Stimulated activated CD4-positive, alpha-beta T cell treated with anti-CD3 and anti-CD28 coated beads, TNF-alpha, amount 100 ng/mL, for 24 hours (primary cell): Measurements from ENCODE around the gene FBXL13.

ENCODE experiments used
- DNase-seq, 3 experiments: peaks; one replicate each; pipeline ENCODE4 v3.0.0-alpha.2; 2020; ENCODE audit warnings: low read depth in 3 of 3

The FBXL13 gene

DNA sequence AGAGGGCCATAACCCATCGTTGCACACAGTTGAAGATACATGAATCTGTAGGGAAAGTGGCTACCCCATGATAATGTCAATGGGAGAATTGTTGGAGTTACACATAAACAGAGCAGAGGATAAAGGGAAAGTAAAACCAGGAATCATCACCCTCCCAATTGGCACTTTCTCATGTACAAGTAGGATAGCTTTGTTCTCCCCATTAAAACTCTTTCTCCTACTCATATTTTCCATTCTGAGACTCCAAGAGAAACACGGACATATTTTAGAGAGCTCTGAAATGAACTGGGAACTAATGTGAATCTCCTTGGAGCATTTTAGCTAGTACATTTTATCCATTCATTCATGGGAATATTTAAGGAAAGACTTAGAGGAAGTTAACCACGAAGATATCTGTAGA is 179.0 kb downstream of the FBXL13 start:
- DNase-seq: no peak

DNA sequence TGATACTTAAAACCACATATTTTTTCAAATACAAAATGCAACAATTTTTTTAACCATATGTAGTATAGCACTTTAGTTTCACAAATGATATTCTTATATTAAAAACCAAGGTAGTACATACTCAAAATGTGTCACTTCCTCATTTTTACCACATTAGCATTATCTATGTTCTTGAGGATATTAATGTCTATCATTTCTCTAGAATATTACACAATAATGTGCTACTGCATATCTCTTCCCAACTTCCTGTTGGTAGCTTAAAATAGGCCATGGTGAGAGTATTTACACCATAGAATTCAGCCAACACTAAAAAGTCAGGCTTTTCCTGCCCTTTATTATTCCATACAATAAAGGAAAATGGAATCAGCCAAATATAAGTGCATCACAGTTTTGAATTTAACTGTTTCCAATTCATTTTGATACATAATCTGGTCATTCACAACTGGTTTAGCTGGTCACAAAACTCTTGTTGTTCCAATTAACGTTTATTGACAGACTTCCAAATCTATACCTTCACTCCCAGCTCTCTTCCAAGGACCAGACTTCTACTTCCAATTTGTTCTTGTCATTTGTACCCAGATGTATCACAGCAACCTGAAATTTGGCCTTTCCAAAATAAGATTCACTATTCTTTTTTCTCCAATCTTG is 181.8 kb downstream of the FBXL13 start:
- DNase-seq: no peak

DNA sequence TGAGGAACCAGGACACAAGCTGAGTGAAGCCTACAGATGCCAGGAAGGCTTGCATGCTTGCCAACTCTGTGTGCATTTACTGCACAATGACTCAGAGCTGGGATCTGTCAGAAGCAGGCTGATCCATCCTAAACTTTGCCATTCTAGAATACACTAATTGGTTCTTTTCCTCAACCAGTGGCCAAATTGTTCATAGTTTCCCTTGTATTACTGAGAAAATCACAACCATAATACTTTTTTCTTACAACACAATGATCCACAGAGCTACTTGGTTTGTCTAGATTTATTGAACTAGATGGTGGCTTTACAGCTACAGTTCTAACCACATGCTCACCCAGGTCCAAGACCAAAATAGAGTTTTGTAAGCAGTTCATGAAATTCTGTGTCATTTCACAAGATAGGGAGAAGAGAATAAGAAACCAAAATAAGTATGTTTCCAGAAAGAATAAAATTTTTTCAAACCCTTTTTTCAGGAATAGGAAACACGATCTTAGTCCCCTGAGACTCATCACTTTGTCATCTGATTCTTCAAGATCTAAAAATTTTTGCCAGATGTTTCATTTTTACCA is 182.8 kb downstream of the FBXL13 start:
- no peak for DNase-seq

DNA sequence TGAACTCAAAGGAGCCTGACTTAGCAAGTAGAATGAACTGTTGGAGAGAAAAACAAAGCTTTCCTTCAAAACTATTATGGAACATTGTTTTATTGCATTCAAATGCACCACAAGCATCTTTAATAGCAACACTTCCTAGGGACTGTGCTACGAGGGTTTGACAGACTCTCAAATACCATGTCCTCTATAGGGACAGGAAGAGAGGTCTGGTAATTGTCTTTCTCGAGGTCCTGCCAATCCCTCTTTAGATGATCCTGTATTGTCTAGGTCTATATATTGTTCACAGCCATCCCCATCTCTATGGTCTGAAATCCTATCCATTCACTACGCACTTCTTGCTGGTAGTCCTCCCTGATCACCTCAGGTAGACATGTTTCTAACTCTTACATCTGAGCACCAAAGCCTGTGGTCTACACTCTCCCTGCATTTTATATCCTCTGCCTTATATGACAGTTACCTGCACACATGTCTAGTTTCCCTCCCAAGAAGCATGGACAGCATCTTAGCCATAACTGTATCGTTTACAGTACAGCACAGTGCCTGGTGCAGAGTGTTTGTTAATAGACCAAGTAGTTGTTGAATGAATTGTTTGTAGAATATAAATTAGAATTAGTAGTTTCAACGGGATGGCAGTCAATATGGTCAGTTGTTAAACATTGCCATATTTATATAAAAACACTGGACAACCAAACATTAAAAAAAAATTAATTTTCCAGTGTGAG is 183.5 kb downstream of the FBXL13 start:
- no peak for DNase-seq

DNA sequence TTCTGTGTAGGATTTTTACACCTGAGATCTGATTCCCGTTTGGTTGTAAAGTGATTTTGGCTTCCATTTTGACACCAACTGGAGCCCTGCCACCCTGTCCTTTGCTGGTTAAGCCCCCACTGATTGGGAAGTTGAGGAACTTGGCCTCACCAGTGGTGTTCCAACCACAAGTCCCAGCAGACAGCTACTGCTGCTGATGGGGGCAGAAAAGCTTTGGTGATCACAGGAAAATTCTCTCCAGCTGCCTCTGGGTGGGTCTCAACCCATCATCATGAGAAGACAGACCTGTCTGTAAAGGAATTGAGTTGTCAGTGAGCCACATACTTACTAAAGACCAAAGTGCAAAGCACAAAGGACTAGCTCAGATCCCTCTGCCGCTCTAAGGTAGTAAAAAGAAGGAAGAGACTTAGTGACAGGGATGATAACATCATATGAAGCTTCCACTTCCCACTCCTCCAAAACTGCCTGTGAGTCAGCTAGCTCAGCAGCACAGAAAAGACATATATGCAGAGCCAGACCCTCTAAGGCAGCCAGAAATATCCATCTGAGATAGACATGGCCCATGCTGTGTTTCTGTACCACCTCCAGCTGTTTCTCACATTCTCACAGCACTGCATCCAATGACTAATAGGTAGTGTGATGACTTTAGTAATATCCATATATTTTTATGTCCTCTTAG is 184.2 kb downstream of the FBXL13 start:
- DNase-seq: no peak

DNA sequence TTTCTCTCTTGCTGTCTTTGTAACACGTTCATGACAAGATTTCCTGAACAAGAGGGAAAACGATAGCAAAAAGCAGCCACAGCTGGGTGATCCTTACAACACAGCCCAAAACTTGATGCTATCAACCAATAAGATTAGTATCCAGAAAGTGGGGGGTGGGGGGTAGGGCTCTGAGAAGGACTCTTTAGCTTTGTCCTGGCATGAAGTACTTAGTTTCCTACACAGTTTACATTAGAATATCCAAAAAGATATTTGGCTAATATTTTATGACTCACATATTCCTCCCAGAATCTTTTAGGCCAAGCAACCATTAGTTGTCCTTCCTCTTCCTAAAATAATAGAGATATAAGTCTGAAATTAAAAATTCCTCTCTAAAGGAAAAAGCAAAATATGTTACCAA is 184.7 kb downstream of the FBXL13 start:
- no peak for DNase-seq

DNA sequence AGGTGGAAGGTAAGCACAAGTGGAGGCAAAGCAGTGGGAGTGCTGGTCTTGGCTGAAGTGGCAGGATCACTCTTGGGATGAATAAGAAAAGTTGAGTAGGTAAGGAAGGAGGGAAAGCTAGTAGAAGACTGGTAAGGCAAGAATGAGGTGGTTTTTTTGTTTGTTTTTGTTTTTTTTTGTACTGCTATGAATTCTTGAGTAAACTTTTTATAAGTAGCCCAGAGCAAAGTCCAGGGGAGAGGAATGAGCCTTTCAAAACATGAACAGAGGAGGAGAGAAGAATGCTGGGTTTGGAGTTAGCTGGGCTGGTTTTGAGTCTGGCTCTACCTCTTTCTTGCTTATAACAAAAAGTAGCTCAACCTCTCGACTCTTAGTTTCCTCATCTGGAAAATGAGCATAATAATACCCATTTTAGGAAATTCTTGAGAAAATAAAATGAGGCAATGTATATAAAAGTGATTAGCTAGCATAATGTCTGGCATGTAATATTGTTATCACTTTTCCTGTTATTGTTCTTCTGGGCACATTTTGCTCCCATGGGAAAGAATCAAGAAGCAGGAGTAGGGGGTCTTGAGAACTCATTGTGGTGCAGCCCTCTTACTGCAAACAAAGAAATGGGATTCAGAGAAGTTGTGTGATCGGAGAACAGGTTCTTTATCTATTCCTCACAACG is 185.9 kb downstream of the FBXL13 start:
- DNase-seq: no peak

DNA sequence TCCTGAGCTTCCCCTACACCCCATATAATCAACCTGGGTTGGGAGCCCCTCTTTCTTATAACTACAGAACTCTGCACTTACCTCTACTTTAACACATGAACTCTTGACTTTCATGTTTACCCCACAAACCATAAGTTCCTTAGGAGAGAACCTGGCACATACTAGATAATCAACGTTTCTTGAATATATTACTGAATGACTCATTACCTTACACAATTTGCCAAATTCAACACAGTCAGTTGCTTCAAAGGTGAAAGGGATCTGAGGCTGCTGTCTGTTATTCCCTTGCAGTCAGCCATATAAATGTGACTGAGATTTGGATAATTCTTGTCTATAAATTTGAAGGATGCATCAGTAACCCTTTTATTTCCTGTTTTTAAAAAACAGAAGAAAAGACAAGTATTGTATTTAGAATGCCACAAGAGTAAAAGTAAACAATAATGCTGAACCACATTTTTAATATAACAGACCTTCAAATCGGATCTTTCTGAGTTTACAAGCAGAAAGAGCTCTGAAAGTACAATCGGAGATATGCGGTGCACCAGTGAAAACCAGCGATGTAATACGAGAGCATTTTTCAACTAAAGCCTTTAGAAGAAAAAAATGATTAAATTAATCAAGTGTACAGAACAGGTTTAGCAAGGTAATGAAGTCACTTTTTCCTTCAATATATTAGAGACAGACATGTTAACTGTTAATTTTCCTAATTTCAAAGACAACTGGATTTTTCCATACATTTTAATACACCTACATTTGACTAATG is 191.3 kb downstream of the FBXL13 start:
- no peak for DNase-seq

DNA sequence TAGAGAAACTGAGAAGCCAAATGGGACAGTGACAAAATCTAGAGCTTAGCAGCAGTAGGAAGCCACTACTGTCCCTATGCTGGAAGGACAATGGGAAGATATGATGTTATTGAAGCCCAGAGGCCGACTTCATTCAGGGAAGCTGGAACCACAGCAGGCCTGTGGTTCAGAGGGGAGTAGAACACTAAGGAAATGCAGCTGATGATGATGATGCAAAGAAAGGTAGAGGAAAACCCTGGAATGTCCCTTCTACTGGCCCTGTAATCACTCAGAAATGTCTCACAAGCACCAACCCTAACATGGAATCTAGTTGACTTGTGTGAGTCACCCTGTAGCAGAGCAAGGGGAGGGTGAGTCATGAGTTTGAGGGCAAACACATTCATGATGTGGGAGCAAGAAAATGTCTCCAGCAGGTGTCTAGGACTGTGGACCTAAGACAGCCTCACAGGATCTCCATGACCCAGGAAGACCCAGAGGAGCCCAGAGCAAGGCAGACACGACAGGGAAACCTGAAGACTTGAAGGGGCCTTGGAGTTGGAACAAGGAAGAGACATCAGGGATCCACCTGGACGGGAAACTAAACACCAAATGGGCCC is 198.8 kb downstream of the FBXL13 start:
- peak in 2 of 3 experiments; percentile 8 to 21 for DNase-seq

DNA sequence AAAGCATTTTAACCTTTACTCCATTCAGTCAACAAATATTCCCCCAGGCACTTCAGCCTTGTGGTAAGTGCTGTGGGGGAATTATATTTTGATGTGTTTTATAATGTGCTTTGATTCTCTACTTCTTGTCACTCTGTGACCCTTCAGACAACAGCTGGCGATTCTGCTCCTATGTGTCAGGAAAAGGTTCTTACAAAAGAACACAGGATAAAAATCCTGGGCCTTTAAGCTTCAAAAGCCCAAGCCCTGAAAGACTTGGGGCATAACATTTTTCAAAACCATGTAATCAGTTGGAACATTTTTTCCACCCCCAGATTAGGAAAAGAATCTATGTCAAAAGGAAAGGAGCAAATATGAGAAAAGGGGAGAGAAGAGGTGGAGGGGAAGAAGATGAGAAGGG is 199.6 kb downstream of the FBXL13 start:
- no peak for DNase-seq

DNA sequence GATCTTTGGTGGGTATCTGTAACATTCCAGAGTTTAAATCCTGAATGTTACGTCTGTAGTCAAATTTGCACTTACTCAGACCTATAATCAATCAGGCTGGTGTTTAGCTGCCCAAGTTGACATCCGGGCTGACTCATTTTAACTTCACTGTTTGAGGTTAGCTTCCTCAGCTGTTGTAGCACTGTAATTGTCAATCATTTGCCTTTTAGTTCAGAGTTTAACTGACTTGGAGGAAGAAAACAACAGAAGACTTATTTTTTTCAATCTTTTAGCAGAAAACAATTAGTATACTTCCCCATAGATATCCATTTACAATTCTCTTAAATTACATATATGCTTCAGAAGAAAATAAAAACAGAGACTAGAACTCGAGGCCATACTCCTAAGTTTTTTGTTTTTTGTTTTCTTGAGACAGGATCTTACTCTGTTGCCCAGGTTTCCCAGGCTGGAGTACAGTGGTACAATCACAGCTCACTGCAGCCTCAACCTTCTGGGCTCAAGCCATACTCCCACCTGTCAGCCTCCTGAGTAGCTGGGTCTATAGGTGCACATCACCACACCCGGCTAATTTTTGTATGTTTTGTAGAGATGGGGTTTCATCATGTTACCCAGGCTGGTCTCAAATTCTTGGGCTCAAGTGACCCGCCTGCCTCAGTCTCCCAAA is 200.3 kb downstream of the FBXL13 start:
- DNase-seq: no peak

DNA sequence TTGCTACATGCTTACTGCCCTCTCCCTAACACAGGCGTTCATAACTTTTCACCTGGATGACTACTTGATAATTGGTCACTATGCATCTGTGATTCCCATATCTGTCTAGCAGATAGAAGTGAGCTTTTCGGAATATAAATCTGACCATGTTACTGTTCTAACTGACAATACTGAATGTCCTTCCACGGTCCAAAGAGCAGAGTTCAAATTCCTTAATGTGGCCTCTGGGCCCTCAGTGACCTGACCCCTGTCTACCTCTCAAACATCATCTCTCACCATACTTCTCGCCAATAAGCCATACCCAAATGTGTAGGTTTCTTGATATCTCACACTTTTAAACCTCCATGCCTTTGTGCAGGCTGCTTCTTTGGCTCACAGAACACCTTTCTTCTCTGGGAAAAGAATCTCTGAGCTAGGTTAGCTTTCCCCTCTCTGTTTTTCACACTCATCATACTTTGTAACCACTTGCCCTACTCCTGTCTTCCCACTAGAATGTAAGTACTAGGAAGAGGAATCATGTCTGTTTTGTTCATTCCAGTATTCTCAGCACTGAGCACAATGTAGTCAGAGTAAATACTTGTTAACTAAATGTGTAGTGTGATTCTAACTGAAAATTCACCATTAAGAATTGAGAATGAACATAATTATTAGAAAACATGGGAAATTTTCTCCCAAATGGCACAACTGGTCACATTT is 201.0 kb downstream of the FBXL13 start:
- DNase-seq: no peak

DNA sequence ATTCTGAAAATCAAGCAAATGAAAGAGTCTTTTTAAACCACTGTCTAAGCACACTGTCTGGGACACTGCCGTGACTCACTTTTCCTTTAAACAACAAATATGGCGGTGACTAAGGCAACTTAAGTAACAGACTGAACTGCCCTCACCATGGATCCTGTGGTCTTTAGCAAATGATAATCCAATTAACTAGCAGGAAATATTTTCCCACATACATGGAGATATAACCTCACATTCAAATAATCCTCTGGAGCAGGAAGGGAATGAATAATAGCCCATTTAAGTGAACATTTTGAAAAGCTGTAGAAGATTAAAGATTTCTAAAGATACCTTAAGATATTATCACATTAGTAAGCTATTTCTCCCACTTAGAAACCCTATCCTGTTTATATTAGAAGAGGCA is 202.1 kb downstream of the FBXL13 start:
- DNase-seq: no peak

DNA sequence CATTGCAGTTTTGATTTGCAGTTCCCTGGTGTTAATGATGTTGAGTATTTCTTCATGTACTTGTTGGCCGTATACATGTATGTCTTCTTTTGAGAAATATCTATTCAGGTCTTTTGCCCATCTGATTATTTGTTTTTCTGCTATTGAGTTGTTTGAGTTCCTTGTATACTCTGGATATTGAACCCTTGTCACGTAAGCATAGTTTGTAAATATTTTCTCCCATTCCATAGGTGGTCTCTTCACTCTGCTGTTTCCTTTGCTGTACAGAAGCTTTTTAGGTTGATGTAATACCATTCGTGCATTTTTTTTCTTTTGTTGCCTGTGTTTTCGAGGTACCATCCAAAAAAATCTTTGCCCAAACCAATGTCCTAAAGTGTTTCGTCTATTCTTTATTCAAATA is 205.4 kb downstream of the FBXL13 start:
- no peak for DNase-seq

DNA sequence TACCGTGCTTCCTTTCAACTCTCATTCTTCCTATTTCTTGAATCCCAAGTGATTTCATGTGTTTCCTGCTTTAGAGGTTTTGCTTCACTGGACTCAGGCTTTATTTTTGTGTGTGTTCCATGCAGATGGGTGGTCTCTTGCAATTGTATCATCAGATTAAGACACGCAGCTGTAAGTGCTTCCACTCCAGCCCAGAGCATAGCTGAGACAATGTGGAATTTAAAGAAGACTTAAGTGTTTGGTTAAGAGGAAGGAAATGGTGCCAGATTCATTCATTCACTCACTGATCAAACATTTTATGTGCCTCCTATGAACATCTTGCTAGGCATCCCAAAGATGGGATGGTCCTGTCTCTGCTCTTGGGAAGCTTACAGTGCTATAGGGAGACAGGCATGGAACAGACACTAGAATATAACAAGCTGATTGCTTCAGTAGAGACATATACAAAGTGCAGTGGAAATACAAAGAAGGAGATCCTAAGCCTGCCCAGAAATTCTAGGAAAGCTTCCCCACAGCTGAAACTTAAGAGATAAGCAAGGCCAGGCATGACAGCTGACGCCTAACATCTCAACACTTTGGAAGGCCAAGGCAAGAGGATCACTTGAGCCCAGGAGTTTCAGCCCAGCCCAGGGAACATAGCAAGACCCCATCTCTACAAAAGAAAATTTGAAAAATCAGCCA is 207.9 kb downstream of the FBXL13 start:
- no peak for DNase-seq

DNA sequence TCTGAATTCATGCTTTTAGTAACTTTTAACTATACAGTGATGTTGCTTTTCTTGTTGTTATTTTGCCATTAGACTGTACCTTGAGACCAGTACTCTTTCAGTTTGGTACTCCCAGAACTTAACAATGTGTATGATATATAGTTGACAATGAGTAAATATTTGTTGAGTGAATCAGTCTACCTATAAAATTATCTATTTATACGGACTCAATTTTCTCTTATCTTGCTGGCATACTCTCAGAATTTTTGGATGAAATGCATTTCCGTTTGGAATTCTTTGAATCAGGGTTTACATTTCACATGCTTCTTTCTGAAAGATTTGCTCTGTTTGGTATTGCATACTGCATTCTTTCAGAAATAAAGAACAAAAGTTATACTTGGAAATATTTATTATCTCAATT is 209.6 kb downstream of the FBXL13 start:
- DNase-seq: no peak

DNA sequence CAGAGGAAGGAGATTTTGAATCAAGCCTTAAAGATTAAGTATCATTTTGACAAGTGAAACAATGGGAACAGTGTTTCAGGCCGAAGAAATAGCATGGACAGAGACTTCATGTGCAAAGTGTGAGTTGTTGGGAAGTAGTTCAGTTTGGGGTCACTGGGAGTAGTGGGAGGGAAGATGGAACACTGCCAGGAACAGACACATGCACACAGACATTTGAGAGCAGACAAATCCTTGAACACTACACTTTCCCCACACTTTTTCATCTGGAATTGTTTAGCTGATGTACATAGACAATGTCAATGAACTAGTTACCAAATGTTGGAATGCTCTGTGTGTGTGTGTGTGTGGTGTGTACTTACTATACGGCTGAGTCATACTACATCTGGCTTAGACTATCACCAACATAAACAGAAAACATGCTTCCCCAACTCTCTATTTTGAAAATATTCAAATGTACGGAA is 214.2 kb downstream of the FBXL13 start:
- DNase-seq: no peak

DNA sequence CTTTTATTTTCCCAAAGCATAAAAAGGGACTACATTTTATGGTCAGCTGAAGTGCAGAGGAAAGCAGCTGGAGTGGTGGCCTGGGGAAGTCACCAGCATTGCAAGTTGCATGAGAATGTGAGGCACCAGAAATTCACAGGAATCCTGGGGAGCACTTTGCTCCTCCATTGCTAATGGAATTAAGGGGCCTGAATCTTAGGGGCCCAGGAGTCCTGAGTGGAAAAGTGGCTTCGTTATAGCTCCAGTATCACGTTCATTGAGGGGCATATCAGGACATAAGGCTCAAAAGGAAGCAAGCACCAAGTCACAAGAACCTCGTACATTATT is 214.8 kb downstream of the FBXL13 start:
- no peak for DNase-seq

DNA sequence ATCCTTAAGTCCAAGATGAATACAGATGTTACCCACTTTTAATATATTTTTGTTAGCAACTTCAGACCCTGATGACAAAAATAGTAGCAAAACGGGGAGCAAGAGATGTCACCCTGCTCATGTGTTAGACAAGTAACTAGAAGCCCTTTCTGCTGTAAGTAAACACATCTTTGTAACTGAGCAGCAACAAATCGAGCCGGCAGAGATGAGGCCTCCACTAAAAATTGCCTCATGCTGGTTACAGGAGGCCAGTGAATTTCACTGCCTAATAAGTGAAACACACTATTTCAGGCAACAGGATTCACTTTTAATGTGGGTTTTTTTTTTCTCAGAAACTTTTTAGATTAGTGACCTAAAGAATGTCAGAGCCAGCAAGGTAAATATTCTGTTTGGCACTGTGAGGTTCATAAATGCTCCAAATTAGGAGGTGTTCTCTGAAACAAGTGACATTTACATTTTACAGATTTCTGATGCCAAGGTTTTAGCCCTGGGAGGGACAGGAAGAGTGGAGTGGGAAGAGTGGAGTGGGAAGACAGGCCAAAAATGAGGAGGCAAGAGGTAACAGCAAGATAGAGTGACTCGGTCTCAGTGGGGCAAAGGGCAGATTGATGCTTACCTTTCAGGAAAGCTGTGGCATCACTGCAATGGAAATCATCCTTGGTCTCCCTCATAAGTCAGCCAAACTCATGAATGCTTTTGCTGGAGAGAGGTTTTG is 215.4 kb downstream of the FBXL13 start:
- DNase-seq: no peak
